Panc1 (cell line): ENCODE results near the gene RXYLT1. TPM values are rescaled to one million over a fixed set of nuclear protein-coding genes. Genes with fewer than 3 reads are reported as not detected.

Experiments
- ATAC-seq: fragments of 200-7000 bp; cut with Tn5 transposase; 2 replicates; pipeline ENCODE4 v1.9.1; 2020; ENCODE audit warnings: mild to moderate bottlenecking, moderate library complexity
- BruUV-seq: library from RNA; stranded (reverse); fragments of 400-500 nt; replicated peaks from 2 replicates; lab custom pipeline; 2021; lab: Mats Ljungman, UMichigan
- CTCF ChIA-PET: fragments of 300-600 bp; sonication (Branson Sonifier 250); formaldehyde crosslinking; loops from one replicate; lab custom pipeline; 2022; ENCODE audit warnings: antibody characterized with exemption; lab: Charles Lee
- POLR2A ChIA-PET: fragments of 300-600 bp; sonication (Branson Sonifier 250); formaldehyde crosslinking; loops from one replicate; lab custom pipeline; 2022; ENCODE audit warnings: antibody characterized with exemption; lab: Charles Lee
- DNase-seq: peaks from one replicate; pipeline ENCODE4 v3.0.0-alpha.2; 2010; ENCODE audit warnings: low read depth, low spot score
- H3K27ac ChIP-seq: 2 replicates; pipeline ENCODE4 v1.5.1; 2011; ENCODE audit warnings: mild to moderate bottlenecking, low read length, inconsistent platforms
- H3K27me3 ChIP-seq: fragments of 200-500 bp; sonication (Bioruptor generic); 2 replicates; pipeline ENCODE4 v1.6.0; 2014; ENCODE audit warnings: low read length, inconsistent platforms; ENCODE audit not compliant: control insufficient read depth, insufficient read depth
- H3K36me3 ChIP-seq: fragments of 200-500 bp; sonication (Bioruptor generic); 2 replicates; pipeline ENCODE4 v1.5.1; 2014; ENCODE audit warnings: inconsistent platforms, mild to moderate bottlenecking, low read length, moderate library complexity; ENCODE audit not compliant: control insufficient read depth, insufficient read depth
- H3K4me1 ChIP-seq: 2 replicates; pipeline ENCODE4 v1.5.1; 2011; ENCODE audit warnings: inconsistent platforms, mild to moderate bottlenecking, low read length, moderate library complexity; ENCODE audit not compliant: control insufficient read depth, insufficient read depth
- H3K4me3 ChIP-seq, 2 experiments: 2 replicates each; pipeline ENCODE4 v1.5.1; 2011 to 2012; ENCODE audit warnings: low read depth in 2 of 2, low read length in 2 of 2, mild to moderate bottlenecking in 2 of 2, inconsistent platforms in 1 of 2, moderate library complexity in 1 of 2
- H3K9me3 ChIP-seq: fragments of 200-500 bp; sonication (Bioruptor generic); 2 replicates; pipeline ENCODE4 v1.5.1; 2014; ENCODE audit warnings: low read depth, mild to moderate bottlenecking, inconsistent platforms, low read length, moderate library complexity; ENCODE audit not compliant: control insufficient read depth, insufficient read depth
- POLR2AphosphoS5 ChIP-seq: IDR thresholded peaks from 2 replicates; pipeline ENCODE4 v1.6.1; 2012; ENCODE audit warnings: mild to moderate bottlenecking, low read depth, low read length, moderate library complexity
- SIN3A ChIP-seq: IDR thresholded peaks from 2 replicates; pipeline ENCODE4 v1.6.1; 2012; ENCODE audit warnings: low read depth, mild to moderate bottlenecking, low read length, moderate library complexity, borderline replicate concordance; ENCODE audit not compliant: insufficient read depth
- TCF7L2 ChIP-seq: IDR thresholded peaks from 2 replicates; pipeline ENCODE4 v1.6.1; 2011; ENCODE audit warnings: mild to moderate bottlenecking, low read depth, low read length, inconsistent platforms
- in situ Hi-C: cut with HindIII; loops from 2 replicates; pipeline ENCODE4 v1.10.0; 2016; ENCODE audit warnings: low sequenced_read_pairs, low pct_unique_long_range_greater_than_20kb
- intact Hi-C: fragments of 100-400 bp; cut with micrococcal nuclease; formaldehyde crosslinking; loops from one replicate; pipeline ENCODE4 v1.10.0; 2022; ENCODE audit not compliant: unreplicated experiment
- total RNA-seq: library from RNA; stranded (reverse); gene quantifications from one replicate; pipeline ENCODE4 v1.2.1, GENCODE V29; 2021; ENCODE audit not compliant: unreplicated experiment
- TF ChIP-seq, protein P1 (sequence below): fragments of 450-650 bp; IDR thresholded peaks from 2 replicates; pipeline ENCODE4 v1.5.1; 2017; ENCODE audit warnings: mild to moderate bottlenecking
- TF ChIP-seq, protein P2 (sequence below), 2 experiments: IDR thresholded peaks; 2 replicates each; pipeline ENCODE4 v1.6.1; 2011 to 2012; ENCODE audit warnings: low read depth in 2 of 2, control low read depth in 1 of 2, low read length in 1 of 2, mild to moderate bottlenecking in 1 of 2, moderate library complexity in 1 of 2; ENCODE audit not compliant: insufficient read depth in 1 of 2

The RXYLT1 gene
- total RNA-seq, 1 experiment from 2014 or later: 20.3 TPM

DNA sequence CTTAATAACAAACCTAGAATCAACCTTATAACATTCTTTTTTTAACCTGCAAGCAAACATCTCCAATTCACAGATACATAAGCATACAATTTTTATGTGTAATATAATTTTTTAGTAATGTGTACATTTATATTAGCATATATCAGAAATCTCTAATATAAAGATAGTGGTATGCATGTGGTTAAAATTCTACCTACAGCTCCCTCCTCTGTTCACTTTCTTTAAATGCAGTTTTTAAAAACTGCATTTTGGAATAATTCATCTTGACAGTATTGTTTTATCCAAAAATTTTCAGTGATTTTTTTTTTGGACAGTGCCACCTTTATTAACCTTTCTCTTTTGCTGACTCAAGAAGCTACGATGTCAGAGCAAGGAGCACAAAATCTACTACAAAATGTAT is 13.2 kb upstream of the RXYLT1 start:
- peaks cover 7% of the 10 kb centered on the region; the same call in 1 of the 2 replicates for H3K9me3 ChIP-seq
- no peak for DNase-seq
- no peak for TF ChIP-seq SIN3A
- TF ChIP-seq, protein P1, sequence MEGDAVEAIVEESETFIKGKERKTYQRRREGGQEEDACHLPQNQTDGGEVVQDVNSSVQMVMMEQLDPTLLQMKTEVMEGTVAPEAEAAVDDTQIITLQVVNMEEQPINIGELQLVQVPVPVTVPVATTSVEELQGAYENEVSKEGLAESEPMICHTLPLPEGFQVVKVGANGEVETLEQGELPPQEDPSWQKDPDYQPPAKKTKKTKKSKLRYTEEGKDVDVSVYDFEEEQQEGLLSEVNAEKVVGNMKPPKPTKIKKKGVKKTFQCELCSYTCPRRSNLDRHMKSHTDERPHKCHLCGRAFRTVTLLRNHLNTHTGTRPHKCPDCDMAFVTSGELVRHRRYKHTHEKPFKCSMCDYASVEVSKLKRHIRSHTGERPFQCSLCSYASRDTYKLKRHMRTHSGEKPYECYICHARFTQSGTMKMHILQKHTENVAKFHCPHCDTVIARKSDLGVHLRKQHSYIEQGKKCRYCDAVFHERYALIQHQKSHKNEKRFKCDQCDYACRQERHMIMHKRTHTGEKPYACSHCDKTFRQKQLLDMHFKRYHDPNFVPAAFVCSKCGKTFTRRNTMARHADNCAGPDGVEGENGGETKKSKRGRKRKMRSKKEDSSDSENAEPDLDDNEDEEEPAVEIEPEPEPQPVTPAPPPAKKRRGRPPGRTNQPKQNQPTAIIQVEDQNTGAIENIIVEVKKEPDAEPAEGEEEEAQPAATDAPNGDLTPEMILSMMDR: no peak; the same call in 1 of the 2 replicates
- no peak for TF ChIP-seq POLR2AphosphoS5
- TF ChIP-seq TCF7L2: no peak
- TF ChIP-seq, protein P2, sequence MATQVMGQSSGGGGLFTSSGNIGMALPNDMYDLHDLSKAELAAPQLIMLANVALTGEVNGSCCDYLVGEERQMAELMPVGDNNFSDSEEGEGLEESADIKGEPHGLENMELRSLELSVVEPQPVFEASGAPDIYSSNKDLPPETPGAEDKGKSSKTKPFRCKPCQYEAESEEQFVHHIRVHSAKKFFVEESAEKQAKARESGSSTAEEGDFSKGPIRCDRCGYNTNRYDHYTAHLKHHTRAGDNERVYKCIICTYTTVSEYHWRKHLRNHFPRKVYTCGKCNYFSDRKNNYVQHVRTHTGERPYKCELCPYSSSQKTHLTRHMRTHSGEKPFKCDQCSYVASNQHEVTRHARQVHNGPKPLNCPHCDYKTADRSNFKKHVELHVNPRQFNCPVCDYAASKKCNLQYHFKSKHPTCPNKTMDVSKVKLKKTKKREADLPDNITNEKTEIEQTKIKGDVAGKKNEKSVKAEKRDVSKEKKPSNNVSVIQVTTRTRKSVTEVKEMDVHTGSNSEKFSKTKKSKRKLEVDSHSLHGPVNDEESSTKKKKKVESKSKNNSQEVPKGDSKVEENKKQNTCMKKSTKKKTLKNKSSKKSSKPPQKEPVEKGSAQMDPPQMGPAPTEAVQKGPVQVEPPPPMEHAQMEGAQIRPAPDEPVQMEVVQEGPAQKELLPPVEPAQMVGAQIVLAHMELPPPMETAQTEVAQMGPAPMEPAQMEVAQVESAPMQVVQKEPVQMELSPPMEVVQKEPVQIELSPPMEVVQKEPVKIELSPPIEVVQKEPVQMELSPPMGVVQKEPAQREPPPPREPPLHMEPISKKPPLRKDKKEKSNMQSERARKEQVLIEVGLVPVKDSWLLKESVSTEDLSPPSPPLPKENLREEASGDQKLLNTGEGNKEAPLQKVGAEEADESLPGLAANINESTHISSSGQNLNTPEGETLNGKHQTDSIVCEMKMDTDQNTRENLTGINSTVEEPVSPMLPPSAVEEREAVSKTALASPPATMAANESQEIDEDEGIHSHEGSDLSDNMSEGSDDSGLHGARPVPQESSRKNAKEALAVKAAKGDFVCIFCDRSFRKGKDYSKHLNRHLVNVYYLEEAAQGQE (IDR thresholded peaks at IDR 0.05; ENCODE audit: insufficient read depth in 1 of 2, low read depth in 2 of 2, low read length in 1 of 2): no peak
- H3K4me3 ChIP-seq: no peak overlapping the region
- ATAC-seq: no peak
- intact Hi-C loops (no loop called here), in situ Hi-C loops (no loop called here)
- no peaks in the 10 kb centered on the region for H3K4me1 ChIP-seq
- H3K27ac ChIP-seq: no peak overlapping the region
- peaks cover 5% of the 10 kb centered on the region; the same call in 1 of the 2 replicates for H3K27me3 ChIP-seq
- BruUV-seq: no TSS peak
- POLR2A ChIA-PET: no interaction called here
- no peaks in the 10 kb centered on the region for H3K36me3 ChIP-seq
- CTCF ChIA-PET: no interaction called here

DNA sequence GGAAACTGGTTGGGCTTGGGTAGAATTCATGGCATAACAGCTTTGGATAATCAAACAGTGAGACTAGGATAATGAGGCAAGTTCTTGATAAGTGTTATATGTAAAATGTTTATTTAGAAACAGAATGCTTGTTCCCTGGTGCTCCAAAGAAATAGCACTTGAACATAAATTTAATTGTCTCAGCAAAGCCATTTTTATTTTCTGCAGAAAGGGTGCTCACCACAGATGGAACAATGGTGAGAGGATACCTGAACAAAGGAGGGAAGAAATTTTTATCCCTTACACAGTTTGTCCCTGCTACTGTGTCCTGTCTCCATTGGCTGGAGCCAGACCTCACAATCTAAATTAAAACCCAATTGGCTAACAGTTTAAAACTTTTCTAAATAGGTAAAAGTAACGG is 9.3 kb upstream of the RXYLT1 start:
- H3K4me3 ChIP-seq: no peak overlapping the region
- H3K27ac ChIP-seq: no peak overlapping the region
- peaks cover 3% of the 10 kb centered on the region; the same call in 1 of the 2 replicates for H3K27me3 ChIP-seq
- ChIA-PET CTCF (interaction anchor here (0.5 kb wide), 1 partner anchor 66 kb away, joined by 5 read pairs; no protein-coding TSS in a partner anchor), POLR2A (no interaction called here)
- intact Hi-C loops: no loop called here
- no peak for ATAC-seq
- no peak for TF ChIP-seq SIN3A
- no peak for TF ChIP-seq TCF7L2
- TF ChIP-seq POLR2AphosphoS5: no peak
- TF ChIP-seq, protein P2 (IDR thresholded peaks at IDR 0.05; ENCODE audit: insufficient read depth in 1 of 2, low read depth in 2 of 2, low read length in 1 of 2): no peak
- TF ChIP-seq, protein P1: no peak
- DNase-seq: no peak
- H3K9me3 ChIP-seq: peaks cover 7% of the 10 kb centered on the region; the same call in 1 of the 2 replicates
- no peaks in the 10 kb centered on the region for H3K4me1 ChIP-seq
- in situ Hi-C loops: no loop called here
- no peaks in the 10 kb centered on the region for H3K36me3 ChIP-seq
- no TSS peak for BruUV-seq
